ENCODE data around the gene NR1D2. TPM values are rescaled to one million over a fixed set of nuclear protein-coding genes. Genes with fewer than 3 reads are reported as not detected.

The NR1D2 gene
- total RNA-seq, 1 donor from 2014 or later = 20.7 TPM

GRCh38 chr3:23919628-23920027 lies 25.5 kb upstream of the NR1D2 start:
- Histone ChIP-seq H3K79me2 (ENCODE audit: insufficient read depth, low read length) (peaks cover 44% of the 10 kb centered on the region), H2AFZ (ENCODE audit: low read depth, low read length) (no peak overlapping the region), H3K27ac (ENCODE audit: low read depth, low read length) (no peak overlapping the region), H4K20me1 (ENCODE audit: insufficient read depth, low read length) (peaks cover 50% of the 10 kb centered on the region), H3K4me1 (ENCODE audit: insufficient read depth, low read length) (peaks cover 17% of the 10 kb centered on the region), H3K4me2 (ENCODE audit: low read length) (peak overlapping the region; percentile 59), H3K36me3 (ENCODE audit: insufficient read depth, low read length) (peaks cover 26% of the 10 kb centered on the region), H3K9me3 (ENCODE audit: insufficient read depth, low read depth, low read length) (no peaks in the 10 kb centered on the region), H3K9ac (ENCODE audit: low read length) (no peak overlapping the region), H3K4me3 (ENCODE audit: insufficient read depth, low read depth, low read length) (no peak overlapping the region), H3K27me3 (ENCODE audit: insufficient read depth, low read length) (no peaks in the 10 kb centered on the region)
- no peaks in the 10 kb centered on the region for H3K9me3 Mint-ChIP-seq (ENCODE audit: unreplicated experiment)
- no peak overlapping the region for H3K27ac Mint-ChIP-seq (ENCODE audit: unreplicated experiment)
- TF ChIP-seq EZH2 (IDR thresholded peaks at IDR 0.05; ENCODE audit: insufficient read depth, low read length) (no peak), CTCF (IDR thresholded peaks at IDR 0.05; ENCODE audit: insufficient read depth, low read depth, low read length) (no peak)
- peaks cover 37% of the 10 kb centered on the region for H3K4me1 Mint-ChIP-seq (ENCODE audit: low read depth, unreplicated experiment)
- peak overlapping the region; percentile 99 for H3K4me3 Mint-ChIP-seq (ENCODE audit: unreplicated experiment)
- FAIRE-seq (no peak), DNase-seq (ENCODE audit: low read depth) (no peak)
- peaks cover 32% of the 10 kb centered on the region for H3K36me3 Mint-ChIP-seq (ENCODE audit: low read depth, unreplicated experiment)
- H3K27me3 Mint-ChIP-seq (ENCODE audit: low read depth, unreplicated experiment) = no peaks in the 10 kb centered on the region

GRCh38 chr3:23920151-23920655 lies 24.9 kb upstream of the NR1D2 start:
- FAIRE-seq (no peak), DNase-seq (ENCODE audit: low read depth) (no peak)
- H3K4me2 ChIP-seq (ENCODE audit: low read length) = peak overlapping the region; percentile 59
- peaks cover 17% of the 10 kb centered on the region for H3K4me1 ChIP-seq (ENCODE audit: insufficient read depth, low read length)
- no peak overlapping the region for H2AFZ ChIP-seq (ENCODE audit: low read depth, low read length)
- peaks cover 26% of the 10 kb centered on the region for H3K36me3 ChIP-seq (ENCODE audit: insufficient read depth, low read length)
- Mint-ChIP-seq H3K9me3 (ENCODE audit: unreplicated experiment) (no peaks in the 10 kb centered on the region), H3K4me3 (ENCODE audit: unreplicated experiment) (peak overlapping the region; percentile 99), H3K27me3 (ENCODE audit: low read depth, unreplicated experiment) (no peaks in the 10 kb centered on the region), H3K27ac (ENCODE audit: unreplicated experiment) (no peak overlapping the region), H3K4me1 (ENCODE audit: low read depth, unreplicated experiment) (peaks cover 32% of the 10 kb centered on the region), H3K36me3 (ENCODE audit: low read depth, unreplicated experiment) (peaks cover 32% of the 10 kb centered on the region)
- H3K79me2 ChIP-seq (ENCODE audit: insufficient read depth, low read length) = peaks cover 39% of the 10 kb centered on the region
- H3K27ac ChIP-seq (ENCODE audit: low read depth, low read length) = no peak overlapping the region
- H3K4me3 ChIP-seq (ENCODE audit: insufficient read depth, low read depth, low read length) = no peak overlapping the region
- H3K9me3 ChIP-seq (ENCODE audit: insufficient read depth, low read depth, low read length) = no peaks in the 10 kb centered on the region
- H3K9ac ChIP-seq (ENCODE audit: low read length) = no peak overlapping the region
- H4K20me1 ChIP-seq (ENCODE audit: insufficient read depth, low read length) = peaks cover 50% of the 10 kb centered on the region
- no peaks in the 10 kb centered on the region for H3K27me3 ChIP-seq (ENCODE audit: insufficient read depth, low read length)
- no peak for TF ChIP-seq CTCF (IDR thresholded peaks at IDR 0.05; ENCODE audit: insufficient read depth, low read depth, low read length)
- TF ChIP-seq EZH2 (IDR thresholded peaks at IDR 0.05; ENCODE audit: insufficient read depth, low read length) = no peak

GRCh38 chr3:23921052-23921511 lies 24.0 kb upstream of the NR1D2 start:
- Mint-ChIP-seq H3K27me3 (ENCODE audit: low read depth, unreplicated experiment) (no peaks in the 10 kb centered on the region), H3K27ac (ENCODE audit: unreplicated experiment) (peak overlapping the region; percentile 34), H3K4me3 (ENCODE audit: unreplicated experiment) (peak overlapping the region; percentile 72), H3K4me1 (ENCODE audit: low read depth, unreplicated experiment) (peaks cover 27% of the 10 kb centered on the region), H3K36me3 (ENCODE audit: low read depth, unreplicated experiment) (peaks cover 32% of the 10 kb centered on the region), H3K9me3 (ENCODE audit: unreplicated experiment) (no peaks in the 10 kb centered on the region)
- Histone ChIP-seq H3K27ac (ENCODE audit: low read depth, low read length) (no peak overlapping the region), H3K4me3 (ENCODE audit: insufficient read depth, low read depth, low read length) (no peak overlapping the region), H3K9ac (ENCODE audit: low read length) (no peak overlapping the region), H3K27me3 (ENCODE audit: insufficient read depth, low read length) (no peaks in the 10 kb centered on the region), H4K20me1 (ENCODE audit: insufficient read depth, low read length) (peaks cover 45% of the 10 kb centered on the region), H3K79me2 (ENCODE audit: insufficient read depth, low read length) (peaks cover 32% of the 10 kb centered on the region), H3K9me3 (ENCODE audit: insufficient read depth, low read depth, low read length) (no peaks in the 10 kb centered on the region), H3K36me3 (ENCODE audit: insufficient read depth, low read length) (peaks cover 26% of the 10 kb centered on the region), H3K4me2 (ENCODE audit: low read length) (no peak overlapping the region), H2AFZ (ENCODE audit: low read depth, low read length) (no peak overlapping the region), H3K4me1 (ENCODE audit: insufficient read depth, low read length) (peaks cover 10% of the 10 kb centered on the region)
- FAIRE-seq (no peak), DNase-seq (ENCODE audit: low read depth) (no peak)
- TF ChIP-seq CTCF (IDR thresholded peaks at IDR 0.05; ENCODE audit: insufficient read depth, low read depth, low read length) = no peak
- no peak for TF ChIP-seq EZH2 (IDR thresholded peaks at IDR 0.05; ENCODE audit: insufficient read depth, low read length)
